Panc1 (cell line): Measurements from ENCODE around the gene UBE2G1.

Experiments
- CTCF ChIP-seq: fragments of 450-650 bp; IDR thresholded peaks from 2 replicates; pipeline ENCODE4 v1.5.1; 2017; ENCODE audit warnings: mild to moderate bottlenecking
- SIN3A ChIP-seq: IDR thresholded peaks from 2 replicates; pipeline ENCODE4 v1.6.1; 2012; ENCODE audit warnings: low read depth, mild to moderate bottlenecking, low read length, moderate library complexity, borderline replicate concordance; ENCODE audit not compliant: insufficient read depth
- TCF7L2 ChIP-seq: IDR thresholded peaks from 2 replicates; pipeline ENCODE4 v1.6.1; 2011; ENCODE audit warnings: mild to moderate bottlenecking, low read depth, low read length, inconsistent platforms

- TF ChIP-seq CTCF (no peak), SIN3A (no peak), TCF7L2 (no peak)
Observed at GRCh38 chr17:4354862-4355514, 11.5 kb downstream of the UBE2G1 start.
